Mesenchymal stem cell (in vitro differentiated cells and primary cell): Measurements from ENCODE around the gene DLGAP5.

ENCODE experiments used
- DNase-seq: peaks from one replicate; pipeline ENCODE4 v3.0.0-alpha.2; 2013
- H2AFZ ChIP-seq: one replicate; pipeline ENCODE4 v1.6.1; 2013; ENCODE audit warnings: low read depth, mild to moderate bottlenecking, control low read depth, inconsistent platforms, low read length, moderate library complexity
- H2AK5ac ChIP-seq: 2 replicates; pipeline ENCODE4 v1.6.1; 2013; ENCODE audit warnings: low read length, moderate library complexity, mild to moderate bottlenecking, inconsistent platforms; ENCODE audit not compliant: severe bottlenecking
- H2BK120ac ChIP-seq: one replicate; pipeline ENCODE4 v1.6.1; 2013; ENCODE audit warnings: low read depth, mild to moderate bottlenecking, inconsistent platforms, low read length, moderate library complexity
- H2BK12ac ChIP-seq, 2 experiments: one replicate each; pipeline ENCODE4 v1.6.1; 2013; ENCODE audit warnings: inconsistent platforms in 2 of 2, low read length in 2 of 2, mild to moderate bottlenecking in 2 of 2, moderate library complexity in 2 of 2, control low read depth in 1 of 2
- H2BK15ac ChIP-seq: one replicate; pipeline ENCODE4 v1.6.1; 2013; ENCODE audit warnings: mild to moderate bottlenecking, low read depth, inconsistent platforms; ENCODE audit not compliant: poor library complexity, severe bottlenecking
- H2BK5ac ChIP-seq: 2 replicates; pipeline ENCODE4 v1.6.1; 2013; ENCODE audit warnings: low read depth, mild to moderate bottlenecking, low read length, control low read depth, inconsistent platforms; ENCODE audit not compliant: poor library complexity, severe bottlenecking
- H3K14ac ChIP-seq, 2 experiments: one replicate each; pipeline ENCODE4 v1.6.1; 2013; ENCODE audit warnings: inconsistent platforms in 2 of 2, low read length in 2 of 2, control low read depth in 1 of 2, mild to moderate bottlenecking in 1 of 2, moderate library complexity in 1 of 2
- H3K18ac ChIP-seq, 2 experiments: one replicate each; pipeline ENCODE4 v1.6.1; 2013; ENCODE audit warnings: inconsistent platforms in 2 of 2, low read length in 2 of 2, control low read depth in 1 of 2, low read depth in 1 of 2, mild to moderate bottlenecking in 1 of 2
- H3K23ac ChIP-seq, 2 experiments: one replicate each; pipeline ENCODE4 v1.6.1; 2013; ENCODE audit warnings: inconsistent platforms in 2 of 2, low read length in 2 of 2, mild to moderate bottlenecking in 2 of 2, moderate library complexity in 2 of 2, control low read depth in 1 of 2
- H3K27ac ChIP-seq: 2 replicates; pipeline ENCODE4 v1.5.1; 2013; ENCODE audit warnings: mild to moderate bottlenecking, moderate library complexity, low read length, control low read depth, inconsistent platforms; ENCODE audit not compliant: poor library complexity, severe bottlenecking
- H3K27me3 ChIP-seq, 2 experiments: 2 replicates each; pipeline versions ENCODE4 v1.6.1 to v1.7.0; 2013; ENCODE audit warnings: low read length in 2 of 2, mild to moderate bottlenecking in 2 of 2, moderate library complexity in 2 of 2, control low read depth in 1 of 2, inconsistent platforms in 1 of 2; ENCODE audit not compliant: control insufficient read depth in 1 of 2, insufficient read depth in 1 of 2
- H3K36me3 ChIP-seq, 2 experiments: 2 replicates each; pipeline versions ENCODE4 v1.6.1 to v1.7.0; 2013; ENCODE audit warnings: low read length in 2 of 2, control low read depth in 1 of 2, inconsistent platforms in 1 of 2, low read depth in 1 of 2, mild to moderate bottlenecking in 1 of 2; ENCODE audit not compliant: insufficient read depth in 2 of 2, control insufficient read depth in 1 of 2
- H3K4ac ChIP-seq, 2 experiments: one replicate each; pipeline ENCODE4 v1.6.1; 2013; ENCODE audit warnings: inconsistent platforms in 2 of 2, low read length in 2 of 2, mild to moderate bottlenecking in 2 of 2, moderate library complexity in 2 of 2, control low read depth in 1 of 2, low read depth in 1 of 2
- H3K4me1 ChIP-seq: 2 replicates; pipeline ENCODE4 v1.6.1; 2013; ENCODE audit warnings: low read depth, low read length, control low read depth; ENCODE audit not compliant: control insufficient read depth, insufficient read depth
- H3K4me2 ChIP-seq: 2 replicates; pipeline ENCODE4 v1.6.1; 2013; ENCODE audit warnings: low read length, mild to moderate bottlenecking, inconsistent platforms; ENCODE audit not compliant: poor library complexity, severe bottlenecking
- H3K4me3 ChIP-seq, 2 experiments: 2 replicates each; pipeline versions ENCODE4 v1.5.1 to v1.7.0; 2013; ENCODE audit warnings: low read length in 2 of 2, mild to moderate bottlenecking in 2 of 2, control low read depth in 1 of 2, low read depth in 1 of 2; ENCODE audit not compliant: insufficient read depth in 1 of 2
- H3K79me1 ChIP-seq: replicated peaks from 2 replicates; pipeline ENCODE4 v1.6.1; 2013; ENCODE audit warnings: mild to moderate bottlenecking, control low read depth, low read length, inconsistent platforms; ENCODE audit not compliant: poor library complexity, severe bottlenecking
- H3K9ac ChIP-seq: 2 replicates; pipeline ENCODE4 v1.7.0; 2013; ENCODE audit warnings: mild to moderate bottlenecking, low read length, moderate library complexity
- H3K9me3 ChIP-seq: 2 replicates; pipeline ENCODE4 v1.7.0; 2013; ENCODE audit warnings: mild to moderate bottlenecking, low read length; ENCODE audit not compliant: control insufficient read depth
- H4K8ac ChIP-seq: one replicate; pipeline ENCODE4 v1.6.1; 2013; ENCODE audit warnings: inconsistent platforms, mild to moderate bottlenecking, low read length, moderate library complexity
- H4K91ac ChIP-seq: one replicate; pipeline ENCODE4 v1.6.1; 2013; ENCODE audit warnings: mild to moderate bottlenecking, low read length, inconsistent platforms
- WGBS: methylation state at CpG from one replicate; pipeline ENCODE4 v1.1.7; 2013; ENCODE audit warnings: mixed read lengths; 5-methylcytosine and 5-hydroxymethylcytosine counted together

DLGAP5 gene

DNA sequence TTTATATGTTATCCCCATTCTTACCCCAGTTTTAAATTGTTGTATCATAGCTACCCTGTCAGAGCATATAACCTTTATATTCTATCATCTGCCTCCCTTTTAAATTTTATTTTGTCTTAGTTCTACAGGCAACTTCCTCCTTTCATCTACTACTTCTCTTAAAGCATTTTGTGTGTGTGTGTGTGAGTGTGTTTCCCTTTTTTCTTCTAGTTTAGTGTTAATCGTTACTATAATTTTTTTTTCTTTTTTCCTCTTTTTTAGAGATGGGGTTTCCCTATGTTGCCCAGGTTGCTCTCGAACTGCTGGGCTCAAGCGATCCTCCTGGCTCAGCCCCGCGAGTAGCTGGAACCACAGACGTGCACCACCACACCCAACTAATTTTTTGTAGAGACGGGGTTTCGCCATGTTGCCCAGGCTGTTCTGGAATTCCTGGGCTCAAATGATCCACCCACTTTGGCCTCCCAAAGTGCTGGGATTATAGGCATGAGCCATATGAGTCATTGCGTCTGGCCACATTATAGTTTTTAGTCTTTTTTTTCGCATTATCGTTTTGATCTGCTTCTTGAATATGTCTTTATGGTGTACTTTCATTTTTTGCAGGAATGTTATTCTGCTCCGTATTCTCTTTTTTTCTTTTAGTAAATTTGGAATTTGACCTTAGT is 46.8 kb upstream of the DLGAP5 start:
- Histone ChIP-seq H4K8ac (no peak overlapping the region), H3K27ac (no peak overlapping the region), H2BK5ac (no peak overlapping the region), H3K79me1 (no peaks in the 10 kb centered on the region), H3K36me3 (no peaks in the 10 kb centered on the region), H3K23ac (no peak overlapping the region), H2AK5ac (no peak overlapping the region), H2AFZ (no peak overlapping the region), H4K91ac (no peak overlapping the region), H3K9me3 (no peaks in the 10 kb centered on the region), H3K9ac (no peak overlapping the region), H3K18ac (no peak overlapping the region), H3K4me3 (no peak overlapping the region), H2BK12ac (no peak overlapping the region), H3K4ac (no peak overlapping the region), H3K4me2 (no peak overlapping the region), H2BK120ac (no peak overlapping the region), H3K14ac (no peak overlapping the region), H2BK15ac (no peak overlapping the region), H3K27me3 (peaks cover 9% of the 10 kb centered on the region in 2 experiments), H3K4me1 (peaks cover 4% of the 10 kb centered on the region)
- WGBS = 86% methylated on average over 12 of the region's 12 CpGs
- no peak for DNase-seq

DNA sequence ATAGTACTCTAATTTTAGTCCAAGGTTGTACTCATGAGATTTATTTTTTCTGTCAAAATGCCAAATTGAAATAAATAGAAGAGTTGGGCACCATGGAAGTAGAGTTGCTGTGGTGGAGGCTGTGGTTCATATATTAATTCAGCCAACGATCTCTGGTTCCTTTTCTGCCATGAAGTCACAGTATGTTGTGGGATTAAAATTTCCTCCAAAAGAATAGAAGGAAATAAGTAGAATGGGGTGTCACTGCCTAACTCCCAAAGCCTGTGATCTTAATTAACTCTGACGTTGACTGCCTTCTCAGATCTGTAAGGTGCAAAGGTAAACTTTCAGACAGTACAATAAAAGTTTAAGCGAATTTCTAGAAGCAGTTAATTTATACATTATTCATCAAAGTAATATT is 42.2 kb upstream of the DLGAP5 start:
- no peak overlapping the region for H3K4ac ChIP-seq
- no peak overlapping the region for H2AK5ac ChIP-seq
- no peak overlapping the region for H2BK15ac ChIP-seq
- H2BK120ac ChIP-seq = no peak overlapping the region
- H4K91ac ChIP-seq = no peak overlapping the region
- no peak overlapping the region for H3K9ac ChIP-seq
- H3K4me2 ChIP-seq = no peak overlapping the region
- H3K79me1 ChIP-seq = no peaks in the 10 kb centered on the region
- no peak overlapping the region for H2AFZ ChIP-seq
- no peaks in the 10 kb centered on the region for H3K9me3 ChIP-seq
- H3K23ac ChIP-seq = no peak overlapping the region
- no peak overlapping the region for H2BK12ac ChIP-seq
- 98% methylated on average over 2 of the region's 3 CpGs for WGBS
- H3K14ac ChIP-seq = no peak overlapping the region
- H3K18ac ChIP-seq = no peak overlapping the region
- no peaks in the 10 kb centered on the region for H3K36me3 ChIP-seq
- H4K8ac ChIP-seq = no peak overlapping the region
- no peak overlapping the region for H3K4me3 ChIP-seq
- H3K27ac ChIP-seq = no peak overlapping the region
- peaks cover 0 to 16% of the 10 kb centered on the region in 2 experiments for H3K27me3 ChIP-seq
- no peaks in the 10 kb centered on the region for H3K4me1 ChIP-seq
- H2BK5ac ChIP-seq = no peak overlapping the region
- no peak for DNase-seq

DNA sequence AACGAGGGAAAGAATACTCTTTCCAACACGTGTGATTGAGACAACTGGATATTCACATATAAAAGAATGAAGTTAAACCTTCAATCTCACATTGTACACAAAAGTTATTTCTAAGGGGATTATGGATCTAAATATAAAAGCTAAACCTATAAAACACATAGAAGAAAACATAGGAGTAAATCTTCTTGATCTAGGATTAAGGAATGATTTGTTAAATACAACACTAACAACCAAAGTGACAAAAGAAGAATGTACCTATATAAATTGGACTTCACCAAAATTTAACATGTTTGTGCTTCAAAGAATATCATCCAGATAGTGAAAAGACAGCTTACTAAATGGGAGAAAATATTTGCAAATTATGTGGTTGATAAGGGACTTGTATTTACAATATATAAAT is 36.9 kb upstream of the DLGAP5 start:
- Histone ChIP-seq H3K9me3 (peaks cover 17% of the 10 kb centered on the region), H2BK5ac (no peak overlapping the region), H4K91ac (no peak overlapping the region), H3K27me3 (peaks cover 0 to 9% of the 10 kb centered on the region in 2 experiments), H3K79me1 (no peaks in the 10 kb centered on the region), H3K27ac (no peak overlapping the region), H3K9ac (no peak overlapping the region), H3K4me3 (no peak overlapping the region), H2BK15ac (no peak overlapping the region), H2AK5ac (no peak overlapping the region), H4K8ac (no peak overlapping the region), H3K23ac (no peak overlapping the region), H3K4me1 (no peaks in the 10 kb centered on the region), H3K4me2 (no peak overlapping the region), H3K14ac (no peak overlapping the region), H3K4ac (no peak overlapping the region), H2AFZ (no peak overlapping the region), H3K36me3 (no peaks in the 10 kb centered on the region), H2BK12ac (no peak overlapping the region), H3K18ac (no peak overlapping the region), H2BK120ac (no peak overlapping the region)
- WGBS = no CpG with 5 or more reads among the region's 2 CpGs
- no peak for DNase-seq

DNA sequence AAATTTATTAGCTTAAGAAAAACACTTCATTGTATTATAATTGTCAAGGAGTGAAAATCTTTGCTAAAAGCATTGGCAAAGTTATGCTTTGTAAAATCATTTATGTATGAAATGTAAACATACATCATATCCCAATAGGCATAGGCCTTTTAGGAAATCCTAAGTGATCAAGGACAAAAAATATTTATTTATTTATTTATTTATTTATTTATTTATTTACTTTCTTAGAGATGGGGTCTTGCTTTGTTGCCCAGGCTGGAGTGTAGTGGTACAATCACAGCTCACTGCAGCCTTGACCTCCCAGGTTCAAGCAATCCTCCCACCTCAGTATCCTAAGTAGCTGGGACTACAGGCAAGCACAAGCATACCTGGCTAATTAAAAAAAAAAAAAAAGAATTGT is 32.0 kb upstream of the DLGAP5 start:
- Histone ChIP-seq H2BK12ac (no peak overlapping the region), H2AK5ac (no peak overlapping the region), H3K14ac (no peak overlapping the region), H2BK120ac (no peak overlapping the region), H2AFZ (no peak overlapping the region), H3K79me1 (no peaks in the 10 kb centered on the region), H3K4me1 (no peaks in the 10 kb centered on the region), H4K91ac (no peak overlapping the region), H4K8ac (no peak overlapping the region), H2BK15ac (no peak overlapping the region), H2BK5ac (no peak overlapping the region), H3K23ac (no peak overlapping the region), H3K4ac (no peak overlapping the region), H3K9me3 (peaks cover 16% of the 10 kb centered on the region), H3K18ac (no peak overlapping the region), H3K36me3 (no peaks in the 10 kb centered on the region), H3K27me3 (no peaks in the 10 kb centered on the region), H3K4me2 (no peak overlapping the region), H3K4me3 (no peak overlapping the region), H3K9ac (no peak overlapping the region), H3K27ac (no peak overlapping the region)
- no peak for DNase-seq
